SK-N-SH treated with all-trans-retinoic acid at 6 μM for 48 hours (cell line): ENCODE results near the gene DUOX2.

Experiments
- CREB5 ChIP-seq: fragments of 250-450 bp; sonication (Bioruptor Pico); IDR thresholded peaks from 2 replicates; pipeline ENCODE4 v1.5.1; 2020; ENCODE audit warnings: low read depth, mild to moderate bottlenecking, moderate library complexity
- CSDC2 ChIP-seq: fragments of 250-450 bp; sonication (Bioruptor Pico); IDR thresholded peaks from 2 replicates; pipeline ENCODE4 v1.5.0; 2020; ENCODE audit warnings: mild to moderate bottlenecking, moderate library complexity
- CSRNP3 ChIP-seq: fragments of 250-450 bp; sonication (Bioruptor Pico); IDR thresholded peaks from 2 replicates; pipeline ENCODE4 v1.5.1; 2021; ENCODE audit warnings: mild to moderate bottlenecking, moderate library complexity
- GLIS3 ChIP-seq: fragments of 250-450 bp; sonication (Bioruptor Pico); IDR thresholded peaks from 2 replicates; pipeline ENCODE4 v1.5.0; 2020; ENCODE audit warnings: mild to moderate bottlenecking, moderate library complexity
- PATZ1 ChIP-seq: fragments of 250-450 bp; sonication (Bioruptor Pico); IDR thresholded peaks from 2 replicates; pipeline ENCODE4 v1.8.0; 2020; ENCODE audit warnings: mild to moderate bottlenecking, moderate library complexity, borderline replicate concordance
- RARB ChIP-seq: fragments of 250-450 bp; sonication (Bioruptor Pico); IDR thresholded peaks from 2 replicates; pipeline ENCODE4 v1.8.0; 2021; ENCODE audit warnings: mild to moderate bottlenecking, moderate library complexity
- ZC3H10 ChIP-seq: fragments of 250-450 bp; sonication (Bioruptor Pico); IDR thresholded peaks from 2 replicates; pipeline ENCODE4 v1.5.1; 2021; ENCODE audit warnings: mild to moderate bottlenecking, moderate library complexity
- ZFP3 ChIP-seq: fragments of 250-450 bp; sonication (Bioruptor Pico); IDR thresholded peaks from 2 replicates; pipeline ENCODE4 v1.5.0; 2020; ENCODE audit warnings: mild to moderate bottlenecking, moderate library complexity

- TF ChIP-seq CREB5 (no peak), GLIS3 (no peak), ZC3H10 (no peak), PATZ1 (CRISPR knock-in tag) (no peak), RARB (CRISPR knock-in tag) (no peak), CSDC2 (CRISPR knock-in tag) (no peak), ZFP3 (CRISPR knock-in tag) (no peak), CSRNP3 (CRISPR knock-in tag) (no peak)
These were observed 22.4 kb downstream of the DUOX2 start for GRCh38 chr15:45091576-45091975.
